ENCODE data around the gene GNAQ. TPM values are rescaled to one million over a fixed set of nuclear protein-coding genes. Genes with fewer than 3 reads are reported as not detected.

The GNAQ gene
- total RNA-seq, 1 donor from 2014 or later = 172 TPM

- no peak for DNase-seq (ENCODE audit: low spot score in 2 of 2)
- FAIRE-seq = no peak
These were observed 352.5 kb downstream of the GNAQ start for GRCh38 chr9:77679088-77679487.

GRCh38 chr9:77677957-77678535 is 353.6 kb downstream of the GNAQ start:
- no peak for DNase-seq (ENCODE audit: low spot score in 2 of 2)
- FAIRE-seq = no peak

GRCh38 chr9:77677397-77677796 is 354.2 kb downstream of the GNAQ start:
- FAIRE-seq (no peak), DNase-seq (ENCODE audit: low spot score in 2 of 2) (no peak)

GRCh38 chr9:77673941-77674791 is 357.4 kb downstream of the GNAQ start:
- FAIRE-seq = no peak
- DNase-seq (ENCODE audit: low spot score in 2 of 2) = no peak

- FAIRE-seq (no peak), DNase-seq (ENCODE audit: low spot score in 2 of 2) (no peak)
These were observed 359.4 kb downstream of the GNAQ start for GRCh38 chr9:77672183-77672582.

- DNase-seq (ENCODE audit: low spot score in 2 of 2) = no peak
These were observed 364.5 kb downstream of the GNAQ start for GRCh38 chr9:77667151-77667550.

More at GRCh38 chr9:77667151-77667550, 364.5 kb downstream of the GNAQ start:
- no peak for FAIRE-seq

Other genes starting within 250 kb of the GNAQ start
- 42.0 TPM for gene CEP78, start 204.3 kb upstream of the GNAQ start, total RNA-seq